Lung (tissue), 12 donors: Measurements from ENCODE around the gene MISP3. TPM values are rescaled to one million over a fixed set of nuclear protein-coding genes. Genes with fewer than 3 reads are reported as not detected.

Experiments used
- ATAC-seq: fragments of 200-7000 bp; cut with Tn5 transposase; one replicate; pipeline ENCODE4 v1.9.1; 2020; ENCODE audit warnings: moderate number of reproducible peaks; ENCODE audit not compliant: insufficient read depth, low FRiP score
- DNase-seq, 3 donors: peaks; one replicate each; pipeline ENCODE4 v3.0.0-alpha.2; 2013 to 2017
- H3K27ac ChIP-seq, 2 donors: one replicate each; pipeline ENCODE4 v1.5.1; 2013; ENCODE audit warnings: mild to moderate bottlenecking in 2 of 2, moderate library complexity in 2 of 2, control low read depth in 1 of 2, inconsistent platforms in 1 of 2, low read depth in 1 of 2, low read length in 1 of 2
- H3K27me3 ChIP-seq, 3 donors: one replicate each; pipeline ENCODE4 v1.5.1; 2013; ENCODE audit warnings: low read length in 2 of 3; ENCODE audit not compliant: control insufficient read depth in 3 of 3, insufficient read depth in 3 of 3
- H3K36me3 ChIP-seq, 4 donors: one replicate each; pipeline ENCODE4 v1.5.1; 2013; ENCODE audit warnings: low read length in 4 of 4, mild to moderate bottlenecking in 1 of 4, moderate library complexity in 1 of 4; ENCODE audit not compliant: control insufficient read depth in 4 of 4, insufficient read depth in 4 of 4
- H3K4me1 ChIP-seq, 5 donors: one replicate each; pipeline ENCODE4 v1.5.1; 2013; ENCODE audit warnings: low read length in 5 of 5, mild to moderate bottlenecking in 2 of 5, moderate library complexity in 1 of 5; ENCODE audit not compliant: control insufficient read depth in 5 of 5, insufficient read depth in 5 of 5
- H3K4me3 ChIP-seq: one replicate; pipeline ENCODE4 v1.5.1; 2013; ENCODE audit warnings: mild to moderate bottlenecking, control low read depth, moderate library complexity
- H3K9ac ChIP-seq, 2 donors: one replicate each; pipeline ENCODE4 v1.5.1; 2013; ENCODE audit warnings: low read length in 2 of 2, control low read depth in 1 of 2; ENCODE audit not compliant: insufficient read depth in 1 of 2
- H3K9me3 ChIP-seq, 4 donors: one replicate each; pipeline ENCODE4 v1.5.1; 2013; ENCODE audit warnings: low read length in 3 of 4, mild to moderate bottlenecking in 1 of 4, moderate library complexity in 1 of 4; ENCODE audit not compliant: control insufficient read depth in 4 of 4, insufficient read depth in 3 of 4
- WGBS, 2 donors: extraction: QIAGEN DNeasy Blood & Tissue Kit; methylation state at CpG; one replicate each; pipeline ENCODE4 v1.1.7; 2013; 5-methylcytosine and 5-hydroxymethylcytosine counted together
- polyA plus RNA-seq, 2 donors: library from polyadenylated mRNA; stranded (reverse); fragments of 200-250 nt; gene quantifications; one replicate each; pipeline ENCODE4 v1.2.1, GENCODE V29; 2013
- total RNA-seq, 2 donors: library from RNA; depleted of rRNA in 1 of 2; stranded (reverse); fragments of >200 nt in 1 of 2; gene quantifications; one replicate each; pipeline ENCODE4 v1.2.1, GENCODE V29; 2014 to 2021
- TF ChIP-seq, protein P1 (sequence below): IDR thresholded peaks from 2 replicates; pipeline ENCODE4 v1.5.1; 2012; ENCODE audit warnings: mild to moderate bottlenecking; ENCODE audit errors: control extremely low read depth, extremely low read depth
- donor health status: control.
- donor health status: control.
- donor health status: Bipolar disorder and iron deficiency.
- donor health status: healthy.
- donor health status: DM: yes; HTN: yes; CAD: no.

Gene MISP3
- total and polyA plus RNA-seq, 4 donors: 3.5 to 11.2 (median 7.4) TPM

DNA sequence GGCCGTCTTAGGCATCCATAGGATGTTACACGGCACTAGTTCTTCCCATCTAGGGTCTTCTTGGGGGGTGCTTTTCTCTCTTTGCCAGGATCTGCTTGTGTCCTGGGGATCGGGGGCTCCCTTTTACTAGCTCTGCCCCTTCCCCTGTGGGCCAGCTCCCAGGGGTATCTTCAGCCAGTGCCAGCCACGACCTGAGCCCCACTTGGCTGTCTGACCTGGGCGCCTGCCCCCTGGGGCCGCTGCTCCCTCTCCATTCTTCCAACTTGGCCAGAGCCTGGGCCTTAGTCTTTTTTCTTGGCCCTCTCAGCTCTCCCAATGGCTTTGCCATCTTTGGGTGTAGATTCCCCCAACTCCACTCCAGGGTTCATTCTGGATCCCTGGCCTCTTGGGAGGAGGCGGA is 41.9 kb downstream of the MISP3 start:
- no peaks in the 10 kb centered on the region for H3K27me3 ChIP-seq
- peaks cover 19 to 44% (median 25%) of the 10 kb centered on the region in 5 donors for H3K4me1 ChIP-seq
- H3K9ac ChIP-seq: no peak overlapping the region
- ATAC-seq (no peak), DNase-seq (no peak)
- TF ChIP-seq, protein P1, sequence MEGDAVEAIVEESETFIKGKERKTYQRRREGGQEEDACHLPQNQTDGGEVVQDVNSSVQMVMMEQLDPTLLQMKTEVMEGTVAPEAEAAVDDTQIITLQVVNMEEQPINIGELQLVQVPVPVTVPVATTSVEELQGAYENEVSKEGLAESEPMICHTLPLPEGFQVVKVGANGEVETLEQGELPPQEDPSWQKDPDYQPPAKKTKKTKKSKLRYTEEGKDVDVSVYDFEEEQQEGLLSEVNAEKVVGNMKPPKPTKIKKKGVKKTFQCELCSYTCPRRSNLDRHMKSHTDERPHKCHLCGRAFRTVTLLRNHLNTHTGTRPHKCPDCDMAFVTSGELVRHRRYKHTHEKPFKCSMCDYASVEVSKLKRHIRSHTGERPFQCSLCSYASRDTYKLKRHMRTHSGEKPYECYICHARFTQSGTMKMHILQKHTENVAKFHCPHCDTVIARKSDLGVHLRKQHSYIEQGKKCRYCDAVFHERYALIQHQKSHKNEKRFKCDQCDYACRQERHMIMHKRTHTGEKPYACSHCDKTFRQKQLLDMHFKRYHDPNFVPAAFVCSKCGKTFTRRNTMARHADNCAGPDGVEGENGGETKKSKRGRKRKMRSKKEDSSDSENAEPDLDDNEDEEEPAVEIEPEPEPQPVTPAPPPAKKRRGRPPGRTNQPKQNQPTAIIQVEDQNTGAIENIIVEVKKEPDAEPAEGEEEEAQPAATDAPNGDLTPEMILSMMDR: no peak
- no peak overlapping the region for H3K4me3 ChIP-seq
- 89 to 92% methylated on average over 7 of the region's 7 CpGs for WGBS, 2 donors
- peak overlapping the region; percentile 56 to 74 for H3K27ac ChIP-seq
- H3K36me3 ChIP-seq: peaks cover 0 to 2% (median 0%) of the 10 kb centered on the region in 4 donors
- H3K9me3 ChIP-seq: no peaks in the 10 kb centered on the region

DNA sequence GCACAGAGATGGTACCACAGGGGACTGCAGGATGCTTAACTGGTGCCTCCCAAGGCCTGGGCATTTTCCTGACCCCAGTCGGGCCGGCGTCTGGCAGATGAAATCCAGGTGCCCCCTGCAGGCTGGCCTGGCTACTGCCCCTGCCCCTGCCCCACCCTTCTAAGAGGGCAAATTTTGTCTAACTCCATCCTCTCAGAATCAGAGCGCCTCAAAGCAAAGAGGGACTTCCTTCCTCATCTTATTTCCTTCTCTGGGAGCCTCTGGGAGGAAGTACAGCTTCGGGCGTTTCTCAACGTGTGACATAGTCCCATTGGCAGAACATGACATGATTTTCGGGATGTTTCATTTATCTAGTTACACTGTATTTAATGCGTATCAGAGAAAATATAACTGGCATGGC is 42.3 kb downstream of the MISP3 start:
- no peak overlapping the region for H3K4me3 ChIP-seq
- no peak overlapping the region for H3K9ac ChIP-seq
- ATAC-seq: no peak

DNA sequence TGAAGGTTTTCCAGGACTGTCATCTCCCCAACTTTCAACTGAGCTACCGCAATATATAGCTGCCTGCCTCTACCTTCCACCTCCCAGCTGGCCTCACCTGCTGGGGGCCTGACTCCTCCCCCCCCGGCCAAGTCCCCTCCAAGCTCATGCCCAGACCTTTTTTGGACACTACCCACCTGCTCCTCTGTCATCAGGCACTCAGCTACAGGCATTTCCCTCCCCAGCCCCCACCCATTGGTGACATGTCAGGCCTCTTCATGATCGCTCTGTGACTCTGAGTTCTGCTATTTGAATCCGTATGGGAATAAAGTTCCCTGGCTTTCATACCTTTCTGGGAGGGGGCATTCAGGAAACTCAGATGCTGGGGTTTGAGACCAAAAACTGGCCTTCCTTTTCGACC is 43.2 kb downstream of the MISP3 start:
- Histone ChIP-seq H3K27me3 (no peaks in the 10 kb centered on the region), H3K27ac (peak overlapping the region; percentile 75 to 92), H3K9me3 (no peaks in the 10 kb centered on the region), H3K36me3 (peaks cover 0 to 2% (median 0%) of the 10 kb centered on the region in 4 donors), H3K4me3 (no peak overlapping the region), H3K9ac (peak overlapping the region in 1 of 2 donors; percentile 81), H3K4me1 (peaks cover 19 to 49% (median 25%) of the 10 kb centered on the region in 5 donors)
- TF ChIP-seq, protein P1: no peak
- ATAC-seq (no peak), DNase-seq (no peak)
- WGBS, 2 donors: 82 to 89% methylated on average over 5 of the region's 5 CpGs

More for the DNA sequence above, 42.3 kb downstream of the MISP3 start:
- Histone ChIP-seq H3K36me3 (peaks cover 0 to 2% (median 0%) of the 10 kb centered on the region in 4 donors), H3K4me1 (peaks cover 19 to 49% (median 25%) of the 10 kb centered on the region in 5 donors), H3K9me3 (no peaks in the 10 kb centered on the region), H3K27me3 (no peaks in the 10 kb centered on the region), H3K27ac (peak overlapping the region; percentile 56 to 74)
- DNase-seq: no peak
- 12 to 29% methylated on average over 9 of the region's 9 CpGs for WGBS, 2 donors
- TF ChIP-seq, protein P1: no peak

DNA sequence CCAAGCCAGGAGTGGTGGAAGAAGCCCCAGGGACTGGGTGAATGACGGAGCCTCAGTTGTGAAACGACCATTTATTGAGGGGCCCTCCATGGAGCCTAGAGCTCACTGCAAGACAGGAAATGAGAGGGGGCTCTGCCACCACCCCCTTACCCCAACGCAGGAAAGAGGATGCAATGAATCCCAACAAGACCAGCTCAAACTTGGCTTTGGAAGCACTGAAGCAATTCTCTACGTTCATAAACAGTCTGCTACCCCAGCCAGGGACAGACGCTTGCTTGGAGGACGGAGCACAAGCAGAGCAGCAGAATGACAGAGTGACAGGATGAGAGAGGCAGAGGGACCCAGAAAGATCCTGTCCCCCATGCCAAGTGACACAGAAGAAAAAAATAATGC is 43.9 kb downstream of the MISP3 start:
- WGBS, 2 donors: 8 to 14% methylated on average over 6 of the region's 6 CpGs
- ATAC-seq: no peak
- peaks cover 19 to 49% (median 25%) of the 10 kb centered on the region in 5 donors for H3K4me1 ChIP-seq

More for the DNA sequence above, 43.9 kb downstream of the MISP3 start:
- TF ChIP-seq, protein P1: no peak
- H3K36me3 ChIP-seq: peaks cover 0 to 2% (median 0%) of the 10 kb centered on the region in 4 donors
- peak overlapping the region in 1 of 2 donors; percentile 81 for H3K9ac ChIP-seq
- H3K9me3 ChIP-seq: no peaks in the 10 kb centered on the region
- H3K27me3 ChIP-seq: no peaks in the 10 kb centered on the region
- DNase-seq: no peak
- peak overlapping the region; percentile 41 for H3K4me3 ChIP-seq
- peak overlapping the region; percentile 75 to 92 for H3K27ac ChIP-seq
